SH-SY5Y (cell line): ENCODE measurements around the gene LRMDA.

Experiments
- GATA2 ChIP-seq: IDR thresholded peaks from 2 replicates; pipeline ENCODE4 v1.6.1; 2011; ENCODE audit warnings: mild to moderate bottlenecking, low read depth, low read length
- GATA3 ChIP-seq: IDR thresholded peaks from 2 replicates; pipeline ENCODE4 v1.6.1; 2011; ENCODE audit warnings: low read depth, mild to moderate bottlenecking, low read length, moderate library complexity

DNA sequence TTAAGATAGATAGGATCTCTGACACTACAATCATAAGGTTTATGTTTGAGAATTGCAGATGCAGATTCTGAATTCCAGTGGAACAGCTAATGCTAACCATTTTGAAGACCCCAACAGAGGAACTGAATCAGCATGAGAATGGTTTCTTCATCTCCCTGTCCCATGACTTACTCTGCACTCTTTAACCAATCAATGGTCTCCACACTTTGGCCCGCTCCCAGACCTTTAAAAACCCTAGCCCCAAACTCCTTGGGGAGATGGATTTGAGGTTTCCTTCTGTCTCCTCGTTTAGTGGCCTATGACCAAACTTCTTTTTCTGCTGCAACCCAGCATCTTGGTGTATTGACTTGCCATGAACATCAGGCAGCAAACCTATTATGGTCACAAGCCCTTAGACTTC, 804.9 kb downstream of the LRMDA start:
- TF ChIP-seq GATA2, result no peak
- no peak for TF ChIP-seq GATA3
